ENCODE data around the gene ELN.

The ELN gene

DNA sequence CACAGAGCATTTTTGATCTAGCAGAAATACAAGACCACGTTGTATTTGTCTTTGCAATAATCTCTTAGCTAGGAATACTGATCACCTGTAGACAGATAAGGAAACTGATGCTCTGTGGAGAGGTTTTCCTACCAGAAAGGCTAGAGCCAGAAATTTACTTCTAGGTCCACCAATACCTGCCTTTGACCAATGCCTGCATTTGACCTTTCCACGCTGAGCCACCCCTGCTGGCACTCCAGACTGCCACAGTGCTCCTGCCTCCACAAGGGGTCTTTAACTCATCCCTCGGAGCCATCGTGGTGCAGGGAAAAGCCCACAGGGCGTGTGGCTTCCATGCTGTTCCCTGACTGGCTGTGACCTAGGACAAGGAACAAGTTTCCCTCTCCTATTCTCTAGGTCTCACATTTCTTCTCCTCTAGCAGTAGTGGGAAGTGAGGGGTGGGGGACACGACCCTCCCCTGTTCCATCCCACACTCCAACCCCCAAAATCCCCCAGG is 1.5 kb upstream of the ELN start:
- no peak for DNase-seq

DNA sequence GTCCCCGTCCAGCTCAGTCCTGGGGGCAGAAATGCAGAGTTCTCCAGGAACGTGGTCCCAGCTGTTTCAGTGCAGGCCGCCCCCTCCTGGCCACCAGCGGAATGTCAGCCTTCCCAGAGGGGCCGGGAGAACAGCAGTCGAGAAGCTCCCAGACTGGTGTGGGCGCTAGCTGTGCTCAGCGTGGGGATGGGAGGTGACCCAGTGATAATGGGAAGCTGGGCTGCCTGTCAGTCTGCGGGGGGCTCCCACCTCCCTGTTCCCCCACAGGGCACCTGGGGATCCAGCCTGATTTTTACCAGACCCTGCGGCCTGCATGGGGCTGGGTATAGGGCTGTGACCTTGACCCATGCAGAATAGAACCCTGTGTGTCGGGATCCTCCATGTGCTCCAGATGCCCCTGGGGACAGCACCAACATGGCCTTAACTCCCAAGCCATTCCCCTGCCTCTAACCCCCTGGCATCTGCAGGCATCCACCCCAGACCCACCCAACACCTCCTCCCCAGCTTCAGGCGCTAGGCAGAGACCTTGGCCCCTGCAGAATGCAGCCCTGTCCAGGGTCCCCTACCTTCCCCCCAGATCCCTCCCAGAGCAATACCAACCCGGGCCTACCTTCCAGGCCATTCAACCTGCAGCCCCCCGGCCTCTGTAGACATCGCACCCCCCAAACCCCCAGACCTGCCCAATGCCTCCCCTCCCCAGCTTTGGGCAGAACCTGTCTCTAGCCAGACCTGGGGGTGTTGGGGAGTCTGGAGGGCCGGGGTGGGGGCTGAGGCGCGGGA is 880 bp upstream of the ELN start:
- DNase-seq = peak; percentile 55

DNA sequence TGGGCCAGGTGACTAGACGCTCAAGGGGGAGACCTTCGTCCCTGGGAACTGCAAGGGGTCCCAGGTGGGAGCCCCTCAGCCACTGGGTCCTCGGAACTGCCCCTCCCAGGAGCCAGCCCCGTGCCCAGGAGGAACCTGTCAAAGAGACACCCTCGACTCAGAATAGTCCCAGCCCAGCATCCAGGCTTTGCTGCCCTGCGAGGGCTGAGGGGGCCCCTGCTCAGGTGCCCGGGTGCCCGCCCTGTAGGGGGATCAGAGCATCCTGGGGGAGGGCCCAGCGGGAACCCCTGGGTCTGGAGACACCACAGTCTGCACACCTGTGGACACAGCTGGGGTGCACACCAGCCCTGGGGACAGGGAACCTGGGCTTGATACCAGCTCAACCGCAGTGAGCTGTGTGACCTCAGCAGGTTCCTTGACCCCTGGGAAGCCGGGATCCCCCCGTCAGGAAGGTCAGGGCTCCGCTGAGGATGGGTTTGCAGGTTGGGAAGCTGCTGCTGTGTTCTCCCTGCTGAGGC is 407 bp downstream of the ELN start:
- no peak for DNase-seq

DNA sequence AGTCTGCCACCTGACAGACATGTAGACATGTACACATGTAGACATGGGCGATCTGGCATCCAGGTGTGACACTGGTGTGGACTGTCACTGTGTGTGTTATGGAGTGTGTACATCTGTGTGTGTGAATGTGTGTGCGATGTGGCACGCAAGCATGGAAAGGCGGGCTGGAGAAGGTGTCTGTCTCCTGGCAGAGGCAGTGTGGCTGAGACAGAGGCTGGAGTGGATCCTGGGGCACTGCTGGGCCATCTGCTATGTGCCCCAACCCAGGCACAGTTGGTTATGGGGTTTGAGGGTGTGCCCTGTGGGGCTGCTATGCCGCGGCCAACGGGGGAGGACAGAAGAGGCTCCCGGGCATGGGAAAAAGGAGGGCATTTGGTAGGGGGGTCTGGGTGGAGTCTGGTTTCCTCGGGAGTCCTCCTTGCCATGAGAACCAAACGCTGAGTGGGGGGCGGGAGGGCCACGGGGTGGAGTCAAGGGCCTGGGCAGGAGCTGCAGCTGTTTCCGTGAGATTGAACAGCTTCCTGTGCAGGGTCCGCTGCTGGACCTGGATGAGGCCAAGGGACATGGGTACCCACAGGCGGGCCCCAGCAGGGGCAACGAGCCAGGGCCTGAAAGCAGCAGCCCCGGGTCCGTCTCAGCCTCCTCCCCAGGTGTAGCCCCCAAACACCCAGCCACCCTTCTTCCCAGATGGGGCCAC is 1.3 kb downstream of the ELN start:
- no peak for DNase-seq

DNA sequence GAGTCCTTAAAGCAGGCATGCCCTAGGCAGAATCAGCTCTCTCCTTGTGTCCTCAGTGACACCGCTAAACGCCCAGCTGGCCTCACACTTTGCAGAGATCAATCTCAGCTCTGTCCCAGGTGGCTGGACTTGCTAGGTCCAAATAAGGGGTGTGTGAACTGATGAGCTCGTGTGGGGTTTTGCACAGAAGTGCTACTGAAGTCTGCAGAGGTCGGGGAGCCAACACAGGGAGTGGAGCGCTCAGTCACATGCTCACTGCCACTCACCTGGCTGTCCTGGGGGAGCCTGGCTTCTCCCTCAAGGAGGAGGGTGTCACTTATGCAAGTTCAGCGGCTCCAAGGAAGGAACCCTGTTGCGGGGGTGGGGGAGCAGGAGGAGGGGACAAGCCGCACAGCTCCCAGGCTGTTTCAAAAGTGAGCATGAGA is 2.0 kb downstream of the ELN start:
- DNase-seq = no peak

DNA sequence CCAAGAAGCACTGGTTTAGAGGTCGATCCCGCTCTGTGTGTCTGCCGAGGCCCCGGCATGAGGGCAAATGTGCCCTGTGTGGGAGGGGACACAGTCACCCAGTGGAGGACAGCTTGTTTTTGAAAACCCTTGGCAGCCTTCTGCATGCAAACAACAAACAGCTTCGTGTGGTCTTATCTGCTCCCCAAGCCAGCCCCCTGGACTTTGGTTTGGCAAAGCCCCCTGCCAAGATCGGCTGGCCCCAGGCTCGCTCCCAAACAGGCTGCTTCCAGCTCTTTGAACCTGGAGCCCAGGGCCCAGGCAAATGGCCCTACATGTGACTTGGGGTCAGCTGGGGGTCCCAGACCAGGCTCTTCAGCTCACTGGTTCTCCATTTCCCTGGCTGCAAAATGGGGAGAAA is 2.9 kb downstream of the ELN start:
- DNase-seq = no peak

DNA sequence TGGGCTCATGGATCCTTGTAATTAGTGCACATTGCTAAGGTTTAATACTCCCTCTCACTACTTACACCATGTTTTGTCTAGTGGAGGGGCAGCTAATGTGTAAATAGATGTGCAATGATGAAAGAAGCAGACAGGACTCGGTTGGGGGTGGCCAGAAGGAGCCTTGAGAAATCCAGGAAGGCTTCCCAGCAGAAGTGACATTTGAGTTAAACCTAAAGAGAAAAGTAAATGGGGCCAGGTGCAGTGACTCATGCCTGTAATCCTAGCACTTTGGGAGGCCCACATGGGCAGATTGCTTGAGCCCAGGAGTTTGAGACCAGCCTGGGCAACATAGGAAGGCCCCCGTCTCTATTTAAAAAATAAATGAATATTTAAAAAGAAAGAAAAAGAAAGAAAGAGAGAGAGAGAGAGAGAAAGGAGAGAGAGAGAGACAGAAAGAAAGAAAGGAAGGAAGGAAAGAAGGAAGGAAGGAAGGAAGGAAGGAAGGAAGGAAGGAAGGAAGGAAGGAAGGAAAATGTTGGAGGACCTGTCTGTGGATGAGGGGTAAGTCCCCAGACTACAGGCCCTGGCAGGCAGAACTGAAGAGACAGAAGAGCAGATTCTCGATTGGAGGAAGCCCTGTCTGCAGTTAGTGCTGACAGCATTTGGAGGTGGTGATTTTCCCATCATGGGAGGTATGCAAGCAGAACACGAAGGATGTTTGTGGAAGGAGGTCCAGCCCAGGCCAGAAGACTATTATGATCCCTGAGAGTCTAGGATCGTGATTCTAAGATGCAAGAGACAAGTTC is 3.6 kb downstream of the ELN start:
- DNase-seq = no peak

DNA sequence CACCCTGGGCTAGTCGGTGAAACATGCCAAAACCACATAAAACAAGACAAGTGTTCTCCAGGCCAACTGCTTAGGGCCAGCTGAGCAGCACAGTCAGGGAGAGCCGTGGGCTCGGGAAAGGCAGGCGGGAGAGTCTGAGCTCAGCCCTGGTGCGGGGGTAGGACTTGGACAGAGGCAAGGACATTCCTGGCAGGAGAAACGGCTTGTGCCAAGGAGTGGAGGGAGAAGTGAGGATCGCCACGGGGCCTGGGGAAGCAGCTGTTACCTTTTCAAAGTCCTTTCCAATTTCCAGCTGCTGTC is 4.2 kb downstream of the ELN start:
- no peak for DNase-seq

DNA sequence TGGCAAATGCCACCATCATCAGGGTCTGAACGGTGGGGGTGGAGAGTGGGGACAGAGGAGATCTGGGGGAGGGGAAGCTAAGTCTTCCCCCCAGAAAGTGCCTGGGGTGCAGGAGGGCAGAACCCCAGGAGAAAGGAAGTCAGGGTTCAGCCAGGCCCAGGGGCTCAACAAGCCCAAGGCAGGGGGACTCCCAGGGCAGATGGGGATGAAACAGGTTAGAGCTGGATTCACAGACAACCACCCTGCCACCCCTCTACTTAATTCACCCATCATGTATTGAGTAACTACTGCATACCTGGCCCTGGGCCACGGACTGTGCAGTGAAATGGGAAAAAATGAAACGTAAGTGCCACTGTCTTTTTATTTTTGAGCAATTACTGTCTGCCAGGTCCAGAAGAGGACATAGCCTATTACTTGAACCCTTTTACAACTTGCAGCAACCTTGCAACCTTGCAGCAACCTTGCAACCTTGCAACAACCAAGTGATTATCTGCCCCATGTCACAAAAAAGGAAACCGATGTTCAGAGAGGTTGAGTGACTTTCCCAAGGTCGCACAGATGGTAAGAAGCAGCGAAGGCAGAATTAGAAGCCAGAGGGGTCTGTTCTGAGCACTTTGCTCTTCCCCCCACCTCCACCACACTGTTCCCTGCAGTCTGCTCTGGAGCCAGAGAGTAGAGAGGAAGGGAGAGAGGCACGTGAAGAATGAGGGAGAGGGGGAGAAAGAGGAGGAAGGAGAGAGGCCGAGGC is 4.8 kb downstream of the ELN start:
- DNase-seq = no peak

DNA sequence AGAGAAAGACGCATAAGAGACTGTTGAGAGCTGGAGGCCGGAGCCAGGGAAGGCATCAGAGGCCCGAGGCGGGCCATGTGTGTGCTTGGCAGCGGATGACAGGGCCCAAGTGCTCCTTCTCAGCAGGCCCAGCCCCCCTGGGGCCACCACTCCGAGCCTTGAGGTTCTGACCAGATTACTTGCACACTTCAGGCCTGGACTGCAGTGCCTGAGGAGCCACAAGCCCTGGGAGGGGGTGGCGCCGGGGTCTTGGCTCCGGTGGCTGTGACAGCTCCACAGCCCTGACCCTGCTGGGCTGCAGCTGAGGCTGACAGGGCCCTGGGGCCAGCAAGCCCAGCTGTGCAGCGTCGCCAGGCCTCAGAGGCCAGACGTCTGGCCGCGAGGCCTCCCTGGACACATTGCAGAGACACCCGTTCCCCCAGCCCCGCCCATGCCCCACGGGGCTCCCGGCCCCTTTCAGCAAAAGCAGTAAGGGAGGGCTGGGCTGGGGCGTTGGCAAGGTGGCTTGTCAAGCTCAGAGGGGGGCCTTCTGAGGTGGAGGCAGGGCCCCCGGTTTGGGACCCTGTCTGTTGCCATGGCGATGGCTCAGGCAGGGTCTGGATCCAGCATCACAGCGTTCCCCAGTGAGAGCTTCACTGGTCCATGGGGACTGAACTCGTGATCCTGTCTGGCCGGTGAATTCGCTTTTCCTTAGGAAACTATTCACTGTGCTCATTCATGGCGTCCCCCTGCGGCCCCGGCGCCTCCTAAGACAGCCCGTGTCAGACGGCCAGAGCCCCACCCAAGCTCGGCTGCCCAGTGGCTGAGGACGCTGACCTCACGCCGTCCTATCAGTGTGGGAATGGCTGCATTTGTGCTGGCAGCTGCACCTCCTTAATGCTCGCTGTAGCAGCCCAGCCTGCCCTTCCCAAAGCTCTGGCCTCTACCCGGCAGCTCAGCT is 5.7 kb downstream of the ELN start:
- no peak for DNase-seq

DNA sequence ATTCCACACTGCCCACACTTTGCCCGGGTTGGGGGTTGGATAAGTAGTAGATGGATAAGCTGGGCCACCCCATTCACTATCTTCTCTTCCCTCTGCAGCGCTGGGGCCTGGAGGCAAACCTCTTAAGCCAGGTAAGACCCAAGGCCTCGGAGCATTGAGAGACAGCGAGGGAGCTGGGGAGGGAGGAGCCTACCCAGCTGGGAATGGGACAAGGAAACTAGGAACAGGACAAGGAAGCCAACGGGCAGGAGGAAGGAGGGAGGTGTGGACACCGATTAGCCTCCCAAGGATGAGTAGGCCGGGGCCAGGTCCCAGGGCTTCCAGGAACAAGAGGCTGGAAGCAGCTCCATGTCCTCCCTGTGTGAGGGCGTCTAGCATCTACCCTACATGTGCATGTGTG is 9.6 kb downstream of the ELN start:
- no peak for DNase-seq

DNA sequence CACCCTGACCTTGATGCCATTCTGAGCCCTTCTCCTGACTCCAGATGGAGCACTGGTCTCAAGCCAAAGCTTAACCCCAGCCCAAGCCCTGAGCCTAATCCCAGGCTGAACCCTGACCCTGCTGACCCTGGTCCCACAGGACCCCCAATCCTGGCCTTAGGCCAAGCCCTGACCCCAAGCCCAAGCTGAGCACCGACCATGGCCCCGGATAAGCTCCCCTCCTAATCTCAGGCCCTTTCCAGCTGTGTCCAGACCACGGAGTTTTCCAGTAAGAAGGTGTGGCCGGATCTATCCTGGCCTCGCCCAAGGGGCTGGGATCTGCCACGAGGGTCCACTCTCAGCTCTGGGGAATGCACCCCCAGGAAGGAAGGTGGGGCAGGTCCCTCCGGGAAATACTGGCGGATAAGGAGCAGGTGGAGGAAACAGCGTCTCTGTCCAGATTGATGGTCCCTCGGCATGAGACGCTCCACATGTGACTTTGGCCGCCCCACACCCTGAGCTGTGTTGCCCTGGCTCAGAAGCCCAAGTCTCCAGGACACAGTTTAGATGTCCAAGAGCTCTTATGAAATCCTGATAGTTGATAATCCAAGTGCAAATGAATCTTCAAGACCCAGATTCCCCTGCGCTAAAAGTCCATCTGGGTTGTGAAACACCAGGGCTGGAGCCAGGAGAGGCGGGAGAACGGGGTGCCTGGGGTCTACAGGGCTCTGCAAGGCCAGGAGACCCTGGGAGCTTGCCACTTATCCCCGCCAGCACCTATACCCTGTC is 10.4 kb downstream of the ELN start:
- DNase-seq = no peak

DNA sequence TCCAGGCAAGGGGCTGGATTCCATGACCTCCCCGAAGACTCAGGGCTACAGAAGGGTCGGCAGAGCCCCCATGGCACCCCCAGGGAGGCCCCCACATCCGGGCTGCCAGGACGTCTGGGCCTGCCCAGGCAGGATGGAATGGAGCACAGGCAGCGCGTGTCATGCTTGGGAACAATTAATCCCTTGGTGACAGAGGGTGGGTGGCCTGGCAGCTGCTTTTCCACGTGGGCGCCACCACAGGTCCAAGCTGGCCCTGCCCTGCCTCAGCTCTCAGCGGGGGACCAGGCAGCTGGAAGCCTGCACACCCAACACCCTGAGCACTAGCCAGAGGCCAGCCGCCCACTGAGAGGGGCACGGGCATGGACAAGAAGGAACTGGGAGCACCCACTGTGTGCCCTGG is 11.4 kb downstream of the ELN start:
- DNase-seq = no peak

DNA sequence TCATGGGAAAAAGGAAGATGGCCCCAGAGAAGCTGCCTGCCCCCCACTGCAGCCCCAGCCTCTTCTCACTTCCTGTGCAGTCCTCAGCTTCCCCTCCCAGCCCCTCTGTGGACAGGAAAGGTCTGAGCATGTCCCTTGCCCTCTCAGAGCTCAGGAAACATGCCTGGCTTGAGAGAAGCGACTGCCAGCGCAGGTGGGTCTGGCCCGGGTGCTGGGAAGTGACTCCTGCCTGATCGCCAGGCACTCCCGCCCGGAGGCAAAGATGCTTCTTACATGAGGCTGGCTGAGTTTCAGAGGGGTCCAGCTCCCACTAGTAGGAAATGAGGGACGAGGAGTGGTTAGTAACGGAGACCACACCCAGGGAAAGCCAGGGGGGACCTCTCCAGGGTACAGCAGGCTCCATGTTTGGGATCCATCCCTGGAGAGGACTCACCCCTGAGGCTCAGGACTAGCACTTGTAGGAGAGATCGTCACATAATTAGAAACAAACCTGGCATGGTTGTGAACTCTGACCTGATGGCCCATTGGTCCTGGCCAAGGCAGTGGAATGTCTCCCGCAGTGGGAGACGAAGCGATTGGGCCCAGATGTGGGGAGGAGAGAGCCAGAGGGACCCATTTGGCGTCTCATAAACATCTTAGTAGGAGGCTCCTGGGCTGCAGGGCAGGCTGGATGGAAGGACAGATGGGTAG is 12.3 kb downstream of the ELN start:
- DNase-seq = no peak

DNA sequence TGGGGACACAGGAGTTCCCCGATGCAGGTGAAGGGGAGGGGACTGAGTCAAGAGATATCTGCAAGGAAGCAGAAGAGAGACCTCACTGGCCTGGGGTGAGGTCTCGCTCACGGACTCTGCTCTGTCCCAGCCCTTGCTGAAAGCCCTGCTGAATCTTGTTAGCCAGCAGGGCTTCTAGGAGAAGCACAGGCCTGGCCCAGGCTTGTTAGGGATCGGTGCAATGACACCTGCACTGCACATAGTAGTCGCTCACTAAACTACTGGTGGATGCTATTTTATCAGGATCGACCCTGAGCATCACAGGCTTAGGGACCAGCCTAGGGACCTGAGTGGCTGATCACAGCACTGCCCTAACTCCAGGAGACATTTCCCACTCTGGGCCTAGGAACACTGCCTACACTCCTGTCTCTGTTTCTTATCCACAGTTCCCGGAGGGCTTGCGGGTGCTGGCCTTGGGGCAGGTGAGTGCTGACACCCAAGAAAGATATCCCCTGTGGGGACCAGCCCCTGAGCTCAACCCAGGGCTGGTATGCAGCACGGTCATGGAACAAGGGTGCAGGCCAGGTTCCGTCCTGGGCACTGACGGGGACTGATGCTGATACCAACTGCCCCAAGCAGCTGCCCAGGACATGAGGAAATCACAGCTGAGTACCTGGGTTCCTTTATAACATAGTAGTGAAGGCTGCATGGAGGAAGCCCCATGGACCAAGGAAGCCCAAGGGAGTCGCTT is 13.0 kb downstream of the ELN start:
- no peak for DNase-seq

DNA sequence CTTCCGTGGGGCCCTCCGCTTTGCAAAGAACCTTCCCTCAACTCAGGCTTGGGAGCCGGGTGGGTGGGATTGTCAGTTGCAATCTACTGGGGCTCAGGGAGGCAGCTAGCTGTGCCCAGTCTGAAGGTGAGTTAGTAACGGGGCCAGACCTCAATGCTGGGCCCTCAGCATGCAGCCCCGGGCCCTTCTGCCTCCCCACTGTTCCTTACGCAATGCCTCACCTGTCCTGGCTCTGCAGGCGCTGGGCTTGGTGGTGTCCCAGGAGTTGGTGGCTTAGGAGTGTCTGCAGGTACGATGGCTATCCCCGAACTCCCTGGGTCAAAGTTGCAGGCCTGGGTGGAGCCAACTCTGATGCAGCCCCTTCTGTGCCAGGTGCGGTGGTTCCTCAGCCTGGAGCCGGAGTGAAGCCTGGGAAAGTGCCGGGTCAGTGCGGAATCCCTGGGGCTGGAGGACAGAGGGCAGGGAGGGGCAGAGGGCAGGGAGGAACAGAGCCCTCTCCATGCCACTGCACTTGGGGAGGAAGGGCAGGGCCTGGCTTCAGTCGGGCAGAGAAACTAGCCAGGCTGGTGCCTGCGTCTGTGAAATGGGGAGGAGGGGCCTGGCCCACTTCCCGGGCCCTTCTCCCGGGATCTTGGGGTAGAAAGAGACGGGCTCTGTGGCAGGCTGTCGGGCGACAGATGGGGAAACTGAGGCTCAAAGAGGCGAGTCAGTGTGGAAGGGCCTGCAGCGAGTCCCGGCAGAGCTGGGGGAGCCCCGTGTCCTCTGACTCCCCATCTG is 15.0 kb downstream of the ELN start:
- DNase-seq = no peak

DNA sequence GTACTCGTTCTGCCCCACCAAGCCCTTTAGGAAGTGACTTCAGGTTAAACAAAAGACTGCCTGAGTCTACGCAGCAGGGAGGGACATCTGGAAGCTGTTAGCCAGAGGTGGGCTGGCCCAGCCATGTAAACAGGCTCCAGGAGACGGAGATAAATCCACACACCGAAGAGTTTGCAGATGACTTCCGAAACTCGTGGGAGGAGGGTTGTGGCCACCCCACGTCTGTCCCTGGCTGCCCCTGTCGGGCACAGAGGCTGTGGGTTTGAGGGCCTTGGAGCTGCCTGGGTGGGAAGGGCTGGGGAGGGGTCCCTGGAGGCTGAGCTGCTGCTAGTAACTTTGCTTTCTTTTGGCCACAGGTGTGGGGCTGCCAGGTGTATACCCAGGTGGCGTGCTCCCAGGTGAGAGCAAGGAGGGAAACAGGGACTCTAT is 15.6 kb downstream of the ELN start:
- DNase-seq = no peak

Measured in stimulated activated CD4-positive, alpha-beta T cell treated with anti-CD3 and anti-CD28 coated beads, Interleukin-1b, Interleukin-23, amount 100 ng/mL, for 48 hours (primary cell).